PC-9 (cell line): ENCODE results near the gene EVL.

Experiments
- EZH2 ChIP-seq: fragments of 200-600 bp; sonication (generic); IDR thresholded peaks from 2 replicates; pipeline ENCODE4 v1.8.0; 2017; ENCODE audit warnings: antibody characterized with exemption, low read depth
- TF ChIP-seq, protein P1 (sequence below): fragments of 200-600 bp; sonication (generic); conservative IDR thresholded peaks from 2 replicates; pipeline ENCODE4 v1.6.1; 2017; ENCODE audit warnings: mixed run types, antibody characterized with exemption, mild to moderate bottlenecking, moderate library complexity

DNA sequence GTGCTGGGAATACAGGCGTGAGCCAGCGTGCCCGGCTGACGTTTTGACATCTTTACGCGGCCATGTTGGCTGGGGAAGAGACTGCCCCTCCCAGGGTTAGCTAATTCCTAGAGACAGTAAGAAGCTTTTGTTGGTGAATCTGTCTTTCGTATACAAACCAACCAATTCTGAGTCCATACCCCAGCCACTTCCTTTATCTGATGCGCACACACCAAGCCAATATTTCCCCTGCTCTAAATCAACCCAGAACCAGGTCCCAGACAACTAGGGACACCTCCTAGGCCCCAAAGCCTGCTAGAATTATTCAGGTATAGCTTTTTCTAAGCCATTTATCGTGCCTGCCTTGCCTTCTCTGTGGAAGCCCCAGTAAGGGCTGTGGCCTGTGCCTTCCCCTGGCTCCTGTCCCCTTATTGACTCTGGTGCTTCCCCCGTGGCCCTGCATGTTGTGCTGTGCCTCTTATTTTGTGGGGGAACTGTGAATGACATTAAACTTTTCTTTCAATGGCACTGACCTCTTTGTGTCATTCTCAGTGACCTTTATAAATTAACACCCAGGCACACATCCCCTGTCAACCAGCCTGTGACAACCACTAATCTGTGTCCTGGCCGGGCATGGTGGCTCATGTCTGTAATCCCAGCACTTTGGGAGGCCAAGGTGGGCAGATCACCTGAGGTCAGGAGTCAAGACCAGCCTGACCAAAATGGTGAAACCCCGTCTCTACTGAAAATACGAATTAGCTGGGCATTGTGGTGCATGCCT is 10.7 kb upstream of the EVL start:
- TF ChIP-seq, protein P1, sequence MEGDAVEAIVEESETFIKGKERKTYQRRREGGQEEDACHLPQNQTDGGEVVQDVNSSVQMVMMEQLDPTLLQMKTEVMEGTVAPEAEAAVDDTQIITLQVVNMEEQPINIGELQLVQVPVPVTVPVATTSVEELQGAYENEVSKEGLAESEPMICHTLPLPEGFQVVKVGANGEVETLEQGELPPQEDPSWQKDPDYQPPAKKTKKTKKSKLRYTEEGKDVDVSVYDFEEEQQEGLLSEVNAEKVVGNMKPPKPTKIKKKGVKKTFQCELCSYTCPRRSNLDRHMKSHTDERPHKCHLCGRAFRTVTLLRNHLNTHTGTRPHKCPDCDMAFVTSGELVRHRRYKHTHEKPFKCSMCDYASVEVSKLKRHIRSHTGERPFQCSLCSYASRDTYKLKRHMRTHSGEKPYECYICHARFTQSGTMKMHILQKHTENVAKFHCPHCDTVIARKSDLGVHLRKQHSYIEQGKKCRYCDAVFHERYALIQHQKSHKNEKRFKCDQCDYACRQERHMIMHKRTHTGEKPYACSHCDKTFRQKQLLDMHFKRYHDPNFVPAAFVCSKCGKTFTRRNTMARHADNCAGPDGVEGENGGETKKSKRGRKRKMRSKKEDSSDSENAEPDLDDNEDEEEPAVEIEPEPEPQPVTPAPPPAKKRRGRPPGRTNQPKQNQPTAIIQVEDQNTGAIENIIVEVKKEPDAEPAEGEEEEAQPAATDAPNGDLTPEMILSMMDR: no peak
- TF ChIP-seq EZH2: no peak
